Measurements from ENCODE around the gene KCNQ5. TPM values are rescaled to one million over a fixed set of nuclear protein-coding genes. Genes with fewer than 3 reads are reported as not detected.

KCNQ5 gene
- total RNA-seq, 1 experiment from 2014 or later, result 7.8 TPM

DNA sequence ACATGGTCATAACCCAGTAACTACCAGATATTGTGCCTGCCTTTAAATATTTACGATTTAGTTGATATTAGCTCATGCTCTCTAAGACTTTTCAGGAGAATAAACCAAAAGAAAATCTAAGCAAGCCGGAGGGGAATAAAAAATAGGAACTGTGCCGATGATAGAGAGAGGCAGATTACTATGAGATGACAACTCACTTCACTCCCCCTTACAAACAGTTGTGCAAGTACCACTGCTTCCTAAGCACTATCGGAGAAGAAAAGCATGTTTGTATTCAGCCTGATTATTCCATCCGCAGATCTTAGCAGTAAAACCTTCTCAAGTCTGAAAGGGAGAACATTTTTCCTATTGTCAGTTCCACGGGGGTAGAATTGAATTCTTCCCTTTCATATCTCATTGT is 294.4 kb downstream of the KCNQ5 start:
- DNase-seq, result no peak
- H3K36me3 ChIP-seq, result no peaks in the 10 kb centered on the region
- H3K4me3 ChIP-seq, result no peak overlapping the region
- H3K9me3 ChIP-seq, result no peaks in the 10 kb centered on the region
- H3K27me3 ChIP-seq, result no peaks in the 10 kb centered on the region

GRCh38 chr6:72916906-72917305 is 295.0 kb downstream of the KCNQ5 start:
- DNase-seq, result no peak
- no peak overlapping the region for H3K4me3 ChIP-seq
- H3K9me3 ChIP-seq, result no peaks in the 10 kb centered on the region
- H3K36me3 ChIP-seq, result no peaks in the 10 kb centered on the region
- no peaks in the 10 kb centered on the region for H3K27me3 ChIP-seq

GRCh38 chr6:72922401-72922800 is 300.5 kb downstream of the KCNQ5 start:
- no peak for DNase-seq

GRCh38 chr6:72925136-72925535 is 303.3 kb downstream of the KCNQ5 start:
- no peaks in the 10 kb centered on the region for H3K36me3 ChIP-seq
- H3K27me3 ChIP-seq, result no peaks in the 10 kb centered on the region; the same call in 1 of the 2 replicates
- H3K9me3 ChIP-seq, result no peaks in the 10 kb centered on the region
- no peak for DNase-seq
- H3K4me3 ChIP-seq, result no peak overlapping the region

More at GRCh38 chr6:72922401-72922800, 300.5 kb downstream of the KCNQ5 start:
- Histone ChIP-seq H3K36me3 (no peaks in the 10 kb centered on the region), H3K4me3 (no peak overlapping the region), H3K9me3 (no peaks in the 10 kb centered on the region), H3K27me3 (no peaks in the 10 kb centered on the region; the same call in 1 of the 2 replicates)

GRCh38 chr6:72930556-72931132 is 308.8 kb downstream of the KCNQ5 start:
- DNase-seq, result no peak
- Histone ChIP-seq H3K27me3 (no peaks in the 10 kb centered on the region), H3K9me3 (no peaks in the 10 kb centered on the region), H3K36me3 (no peaks in the 10 kb centered on the region), H3K4me3 (no peak overlapping the region)

DNA sequence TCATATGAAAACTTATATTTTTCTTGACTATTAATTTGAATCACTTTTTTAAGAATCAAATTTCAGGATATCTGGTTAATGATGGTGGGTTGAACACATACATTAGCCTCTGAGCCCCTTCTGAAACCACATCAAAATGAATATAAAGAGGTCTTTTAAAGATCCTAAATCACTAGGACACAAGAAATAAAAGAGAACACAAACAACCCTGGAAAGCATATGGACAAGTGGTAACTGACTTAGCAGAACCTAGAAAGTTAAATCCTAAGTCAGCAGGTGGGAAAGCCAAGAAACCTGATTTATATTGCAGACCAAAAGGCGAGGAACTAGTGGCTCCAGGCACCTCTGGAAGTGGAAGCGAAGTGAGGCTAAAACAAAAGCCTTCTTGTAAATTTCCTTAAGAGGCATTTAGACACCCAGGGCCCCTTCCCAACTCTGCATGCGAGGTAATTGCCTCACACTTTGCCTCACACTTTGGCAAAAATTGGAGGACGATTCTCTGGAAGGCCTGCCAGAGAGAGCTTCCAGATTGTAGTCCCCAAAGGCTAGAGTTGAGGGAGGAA is 309.5 kb downstream of the KCNQ5 start:
- no peak for DNase-seq
- Histone ChIP-seq H3K27me3 (no peaks in the 10 kb centered on the region), H3K4me3 (no peak overlapping the region), H3K9me3 (no peaks in the 10 kb centered on the region), H3K36me3 (no peaks in the 10 kb centered on the region)

- Histone ChIP-seq H3K27me3 (no peaks in the 10 kb centered on the region), H3K4me3 (no peak overlapping the region), H3K36me3 (no peaks in the 10 kb centered on the region), H3K9me3 (no peaks in the 10 kb centered on the region)
- DNase-seq, result no peak
Measured at GRCh38 chr6:72933233-72933632, 311.4 kb downstream of the KCNQ5 start.

GRCh38 chr6:72936766-72937559 is 315.1 kb downstream of the KCNQ5 start:
- Histone ChIP-seq H3K9me3 (no peaks in the 10 kb centered on the region), H3K4me3 (no peak overlapping the region), H3K27me3 (no peaks in the 10 kb centered on the region), H3K36me3 (no peaks in the 10 kb centered on the region)
- DNase-seq, result no peak

DNA sequence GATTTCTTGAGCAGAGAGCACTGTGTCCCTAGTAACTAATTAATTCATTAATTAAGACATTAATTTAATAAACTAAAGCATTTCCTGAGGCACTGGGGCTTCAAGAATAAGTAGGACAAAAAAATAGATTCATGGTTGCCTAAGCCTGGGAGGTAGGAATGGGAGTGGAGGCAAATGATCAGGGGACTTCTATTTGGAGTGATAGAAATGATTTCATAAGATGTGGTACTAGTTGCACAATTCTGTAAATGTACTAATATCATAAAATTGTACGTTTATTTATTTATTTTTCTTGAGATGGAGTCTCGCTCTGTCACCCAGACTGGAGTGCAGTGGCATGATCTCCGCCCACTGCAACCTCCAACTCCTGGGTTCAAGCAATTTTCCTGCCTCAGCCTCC is 316.2 kb downstream of the KCNQ5 start:
- no peaks in the 10 kb centered on the region for H3K36me3 ChIP-seq
- H3K4me3 ChIP-seq, result no peak overlapping the region
- no peaks in the 10 kb centered on the region for H3K27me3 ChIP-seq
- H3K9me3 ChIP-seq, result no peaks in the 10 kb centered on the region
- DNase-seq, result no peak

DNA sequence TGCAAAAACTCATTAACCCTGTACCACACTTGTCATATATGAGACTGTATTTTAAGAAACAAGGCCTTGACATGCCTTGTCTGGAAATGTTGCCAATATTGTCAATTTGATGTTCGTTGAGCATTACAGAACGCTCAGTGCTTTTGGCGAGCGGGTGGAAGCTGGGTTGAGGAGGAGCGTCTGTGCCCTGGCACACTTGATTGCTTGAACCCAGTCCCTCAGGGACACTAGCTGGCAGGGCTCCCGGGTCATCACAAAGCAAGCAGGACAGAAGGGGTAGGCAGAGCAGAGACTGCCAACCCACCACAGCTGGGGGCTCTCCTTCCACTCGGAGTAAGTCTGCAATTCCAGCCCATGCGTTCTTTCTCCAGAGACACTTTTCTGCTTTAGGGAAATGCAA is 317.1 kb downstream of the KCNQ5 start:
- Histone ChIP-seq H3K27me3 (no peaks in the 10 kb centered on the region), H3K4me3 (no peak overlapping the region), H3K9me3 (no peaks in the 10 kb centered on the region), H3K36me3 (no peaks in the 10 kb centered on the region)
- no peak for DNase-seq

DNA sequence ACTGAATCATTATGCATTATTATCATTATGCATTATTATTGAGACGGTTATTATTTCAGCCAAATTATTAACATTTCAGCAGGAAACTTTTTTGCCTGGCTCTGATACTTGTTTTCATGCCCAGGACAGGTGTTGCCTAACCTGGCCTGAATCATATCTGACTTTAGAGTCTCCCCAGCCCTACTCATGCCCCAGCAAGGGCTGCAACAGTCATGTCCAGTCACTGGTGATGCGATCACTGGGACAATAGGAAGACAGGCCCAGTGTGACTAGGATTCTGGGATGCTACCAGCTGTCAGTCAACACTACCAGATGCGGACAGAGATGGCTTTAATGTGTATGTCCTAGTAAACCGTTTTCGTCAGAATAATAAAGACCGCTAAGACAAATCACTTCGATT is 318.4 kb downstream of the KCNQ5 start:
- Histone ChIP-seq H3K4me3 (no peak overlapping the region), H3K9me3 (no peaks in the 10 kb centered on the region), H3K36me3 (no peaks in the 10 kb centered on the region), H3K27me3 (no peaks in the 10 kb centered on the region)
- DNase-seq, result no peak

GRCh38 chr6:72941263-72941662 is 319.4 kb downstream of the KCNQ5 start:
- H3K4me3 ChIP-seq, result no peak overlapping the region
- H3K9me3 ChIP-seq, result no peaks in the 10 kb centered on the region
- no peaks in the 10 kb centered on the region for H3K36me3 ChIP-seq
- no peaks in the 10 kb centered on the region for H3K27me3 ChIP-seq
- DNase-seq, result no peak

GRCh38 chr6:72941751-72942150 is 319.9 kb downstream of the KCNQ5 start:
- H3K4me3 ChIP-seq, result no peak overlapping the region
- DNase-seq, result no peak
- H3K27me3 ChIP-seq, result no peaks in the 10 kb centered on the region
- no peaks in the 10 kb centered on the region for H3K9me3 ChIP-seq
- no peaks in the 10 kb centered on the region for H3K36me3 ChIP-seq

DNA sequence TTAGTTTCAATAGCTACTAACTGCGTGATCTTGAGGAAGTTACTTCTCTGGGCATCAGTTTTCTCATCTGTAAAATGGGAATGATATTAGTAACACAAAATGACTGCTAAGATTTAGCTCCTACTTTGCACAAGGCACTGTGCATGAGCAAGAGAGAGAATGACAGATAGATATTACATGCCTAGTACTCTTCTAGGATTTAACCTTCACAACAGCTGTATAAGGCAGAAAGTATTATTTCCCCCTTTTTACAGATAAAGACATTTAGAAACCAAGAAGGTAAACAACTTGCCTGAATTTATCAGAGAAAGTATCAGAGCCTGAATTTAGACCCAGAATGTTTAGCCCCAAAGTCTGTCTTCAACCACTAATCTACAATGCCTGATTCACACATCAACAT is 321.8 kb downstream of the KCNQ5 start:
- peaks cover 3% of the 10 kb centered on the region; the same call in 1 of the 2 replicates for H3K9me3 ChIP-seq
- DNase-seq, result no peak
- H3K36me3 ChIP-seq, result no peaks in the 10 kb centered on the region
- H3K4me3 ChIP-seq, result no peak overlapping the region
- no peaks in the 10 kb centered on the region for H3K27me3 ChIP-seq

GRCh38 chr6:72944660-72945059 is 322.8 kb downstream of the KCNQ5 start:
- DNase-seq, result no peak
- H3K27me3 ChIP-seq, result no peaks in the 10 kb centered on the region
- H3K9me3 ChIP-seq, result peaks cover 3% of the 10 kb centered on the region; the same call in 1 of the 2 replicates
- H3K4me3 ChIP-seq, result no peak overlapping the region
- no peaks in the 10 kb centered on the region for H3K36me3 ChIP-seq

DNA sequence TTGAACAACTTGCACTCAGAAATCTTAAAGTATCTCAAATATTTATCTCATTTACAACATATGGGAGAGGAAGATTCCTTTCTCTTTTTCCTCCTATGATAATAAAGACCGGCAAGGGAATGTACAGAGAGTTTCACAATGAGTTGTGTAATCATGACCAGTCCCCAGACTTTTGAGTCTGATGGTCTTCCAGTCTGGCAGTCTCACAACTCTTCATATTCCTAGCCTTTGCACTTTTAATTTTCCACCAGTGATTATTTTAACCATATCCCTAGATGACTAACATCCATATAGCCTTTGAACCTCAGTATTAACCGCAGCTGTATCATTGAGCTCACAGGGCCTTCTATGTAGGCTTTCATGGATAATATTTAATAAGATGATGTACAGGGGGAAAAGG is 324.9 kb downstream of the KCNQ5 start:
- Histone ChIP-seq H3K36me3 (no peaks in the 10 kb centered on the region), H3K4me3 (no peak overlapping the region), H3K9me3 (peaks cover 3% of the 10 kb centered on the region; the same call in 1 of the 2 replicates), H3K27me3 (no peaks in the 10 kb centered on the region)
- DNase-seq, result no peak

DNA sequence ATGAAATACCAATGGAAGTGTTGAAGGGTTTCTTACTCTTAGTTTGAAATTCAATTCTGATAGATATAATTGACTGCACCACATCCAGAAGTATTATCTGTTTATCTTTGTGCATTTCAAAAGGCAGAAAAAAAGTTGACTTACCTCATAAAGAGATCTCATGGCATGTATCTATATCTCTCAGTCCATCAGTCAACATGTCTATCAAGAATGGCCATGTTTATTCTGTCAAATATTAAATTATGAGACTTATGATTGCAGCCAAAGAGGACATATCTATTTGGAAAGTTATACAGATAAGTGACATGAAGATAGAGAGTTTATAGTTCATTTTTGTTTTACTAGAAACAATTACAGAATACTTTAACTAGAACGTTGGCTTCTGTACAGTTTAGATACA is 325.7 kb downstream of the KCNQ5 start:
- Histone ChIP-seq H3K36me3 (no peaks in the 10 kb centered on the region), H3K4me3 (no peak overlapping the region), H3K27me3 (no peaks in the 10 kb centered on the region), H3K9me3 (peaks cover 3% of the 10 kb centered on the region; the same call in 1 of the 2 replicates)
- DNase-seq, result no peak

GRCh38 chr6:72948153-72948552 is 326.3 kb downstream of the KCNQ5 start:
- no peak for DNase-seq
- no peaks in the 10 kb centered on the region for H3K36me3 ChIP-seq

More at GRCh38 chr6:72948153-72948552, 326.3 kb downstream of the KCNQ5 start:
- H3K27me3 ChIP-seq, result no peaks in the 10 kb centered on the region
- H3K9me3 ChIP-seq, result peaks cover 3% of the 10 kb centered on the region; the same call in 1 of the 2 replicates
- H3K4me3 ChIP-seq, result no peak overlapping the region
